Measurements from ENCODE around the gene CYP4B1. TPM values are rescaled to one million over a fixed set of nuclear protein-coding genes. Genes with fewer than 3 reads are reported as not detected.
"Not testable (repeated sequence)": the region's sequence is repeated elsewhere in the genome, so short reads cannot be mapped to it uniquely, and the experiment has no call there.

CYP4B1 gene
- total and polyA plus RNA-seq, 2 donors (not counting 1 experiment from before 2014, with no cell fraction given): not detected

GRCh38 chr1:46857660-46858065, 58.8 kb downstream of the CYP4B1 start:
- CTCF ChIA-PET; H3K9me3 Mint-ChIP-seq (ENCODE audit: insufficient read depth); H3K79me2 ChIP-seq (ENCODE audit: control insufficient read depth, insufficient read depth, low read length); H3K4me1 ChIP-seq (ENCODE audit: control insufficient read depth in 2 of 2, insufficient read depth in 2 of 2, low read length in 2 of 2); H3K4me1 Mint-ChIP-seq; H4K20me1 ChIP-seq (ENCODE audit: control insufficient read depth, insufficient read depth, low read length, poor library complexity, severe bottlenecking); H3K4me3 Mint-ChIP-seq; H3K4me3 ChIP-seq (ENCODE audit: control extremely low read depth in 1 of 5, extremely low read depth in 1 of 5, insufficient read depth in 1 of 5, low read depth in 2 of 5, low read length in 4 of 5); intact Hi-C loops (cut with micrococcal nuclease); H3K4me2 ChIP-seq (replicated peaks; ENCODE audit: low read depth, low read length, poor library complexity, severe bottlenecking); H3K27ac ChIP-seq (ENCODE audit: low read length in 2 of 2); DNase-seq; POLR2A ChIA-PET; H3K9ac ChIP-seq (ENCODE audit: low read length); H3K9me3 ChIP-seq (ENCODE audit: control extremely low read depth in 1 of 3, control insufficient read depth in 2 of 3, insufficient read depth in 1 of 3, low read length in 2 of 3); H3K27ac Mint-ChIP-seq; ATAC-seq (ENCODE audit: low read depth); H3K36me3 ChIP-seq (replicated peaks in 1 of 2; ENCODE audit: control extremely low read depth in 1 of 2, control insufficient read depth in 1 of 2, extremely low read depth in 1 of 2, insufficient read depth in 2 of 2, low read length in 1 of 2); H2AFZ ChIP-seq (ENCODE audit: insufficient read depth, low read depth, low read length, poor library complexity, severe bottlenecking); H3K27me3 ChIP-seq (replicated peaks in 1 of 4; ENCODE audit: control extremely low read depth in 1 of 4, control insufficient read depth in 3 of 4, insufficient read depth in 4 of 4, low read length in 3 of 4): not testable (repeated sequence)
- WGBS (ENCODE audit: insufficient coverage): 50% methylated on average over 5 of the region's 8 CpGs
- H3K27me3 Mint-ChIP-seq: peaks cover 41% of the 10 kb centered on the region

DNA sequence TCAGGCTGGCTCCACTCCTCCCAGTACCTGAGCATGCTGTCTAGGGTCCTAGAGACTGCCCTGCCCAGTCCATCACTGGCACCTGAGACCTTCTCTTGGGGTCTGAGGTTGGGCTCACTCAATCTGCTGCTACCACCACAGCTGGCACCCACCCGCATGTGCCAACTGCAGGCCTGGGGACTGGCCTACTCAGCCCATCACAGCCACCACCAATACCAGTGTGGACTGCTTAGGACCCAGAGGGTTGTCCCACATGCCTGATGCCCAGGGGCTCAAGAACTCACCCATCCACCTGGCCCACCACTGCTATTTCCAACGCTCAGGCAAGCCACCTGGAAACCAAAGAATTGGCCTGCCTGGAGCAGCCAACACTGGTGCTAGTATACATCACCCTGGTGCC, 63.5 kb downstream of the CYP4B1 start:
- H3K9me3 Mint-ChIP-seq (ENCODE audit: insufficient read depth): peaks cover 2% of the 10 kb centered on the region
- ATAC-seq (ENCODE audit: low read depth) (no peak), DNase-seq (no peak)
- no peak overlapping the region for H3K4me3 ChIP-seq (ENCODE audit: control extremely low read depth in 1 of 5, extremely low read depth in 1 of 5, insufficient read depth in 1 of 5, low read depth in 2 of 5, low read length in 4 of 5)
- TF ChIP-seq, protein P1, sequence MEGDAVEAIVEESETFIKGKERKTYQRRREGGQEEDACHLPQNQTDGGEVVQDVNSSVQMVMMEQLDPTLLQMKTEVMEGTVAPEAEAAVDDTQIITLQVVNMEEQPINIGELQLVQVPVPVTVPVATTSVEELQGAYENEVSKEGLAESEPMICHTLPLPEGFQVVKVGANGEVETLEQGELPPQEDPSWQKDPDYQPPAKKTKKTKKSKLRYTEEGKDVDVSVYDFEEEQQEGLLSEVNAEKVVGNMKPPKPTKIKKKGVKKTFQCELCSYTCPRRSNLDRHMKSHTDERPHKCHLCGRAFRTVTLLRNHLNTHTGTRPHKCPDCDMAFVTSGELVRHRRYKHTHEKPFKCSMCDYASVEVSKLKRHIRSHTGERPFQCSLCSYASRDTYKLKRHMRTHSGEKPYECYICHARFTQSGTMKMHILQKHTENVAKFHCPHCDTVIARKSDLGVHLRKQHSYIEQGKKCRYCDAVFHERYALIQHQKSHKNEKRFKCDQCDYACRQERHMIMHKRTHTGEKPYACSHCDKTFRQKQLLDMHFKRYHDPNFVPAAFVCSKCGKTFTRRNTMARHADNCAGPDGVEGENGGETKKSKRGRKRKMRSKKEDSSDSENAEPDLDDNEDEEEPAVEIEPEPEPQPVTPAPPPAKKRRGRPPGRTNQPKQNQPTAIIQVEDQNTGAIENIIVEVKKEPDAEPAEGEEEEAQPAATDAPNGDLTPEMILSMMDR (IDR thresholded peaks at IDR 0.05): no peak
- TF ChIP-seq EZH2 (IDR thresholded peaks at IDR 0.05; ENCODE audit: borderline replicate concordance, insufficient read depth, low read depth, low read length, poor library complexity, severe bottlenecking): no peak
- no peak overlapping the region for H3K27ac Mint-ChIP-seq
- no peaks in the 10 kb centered on the region for H4K20me1 ChIP-seq (ENCODE audit: control insufficient read depth, insufficient read depth, low read length, poor library complexity, severe bottlenecking)
- H3K27me3 ChIP-seq (replicated peaks in 1 of 4; ENCODE audit: control extremely low read depth in 1 of 4, control insufficient read depth in 3 of 4, insufficient read depth in 4 of 4, low read length in 3 of 4): no peaks in the 10 kb centered on the region
- ChIA-PET POLR2A (no interaction called here), CTCF (no interaction called here)
- H3K4me3 Mint-ChIP-seq: no peak overlapping the region
- H3K4me1 ChIP-seq (ENCODE audit: control insufficient read depth in 2 of 2, insufficient read depth in 2 of 2, low read length in 2 of 2): no peaks in the 10 kb centered on the region
- no peak overlapping the region for H3K4me2 ChIP-seq (replicated peaks; ENCODE audit: low read depth, low read length, poor library complexity, severe bottlenecking)
- intact Hi-C loops (cut with micrococcal nuclease): no loop called here
- no peak overlapping the region for H3K9ac ChIP-seq (ENCODE audit: low read length)
- no peaks in the 10 kb centered on the region for H3K4me1 Mint-ChIP-seq
- peaks cover 32% of the 10 kb centered on the region for H3K27me3 Mint-ChIP-seq
- H3K9me3 ChIP-seq (ENCODE audit: control extremely low read depth in 1 of 3, control insufficient read depth in 2 of 3, insufficient read depth in 1 of 3, low read length in 2 of 3): peaks cover 1 to 16% (median 6%) of the 10 kb centered on the region in 3 donors
- H2AFZ ChIP-seq (ENCODE audit: insufficient read depth, low read depth, low read length, poor library complexity, severe bottlenecking): no peak overlapping the region
- H3K79me2 ChIP-seq (ENCODE audit: control insufficient read depth, insufficient read depth, low read length): no peaks in the 10 kb centered on the region
- no peak overlapping the region for H3K27ac ChIP-seq (ENCODE audit: low read length in 2 of 2)
- 97% methylated on average over 2 of the region's 2 CpGs for WGBS (ENCODE audit: insufficient coverage)
- H3K36me3 ChIP-seq (replicated peaks in 1 of 2; ENCODE audit: control extremely low read depth in 1 of 2, control insufficient read depth in 1 of 2, extremely low read depth in 1 of 2, insufficient read depth in 2 of 2, low read length in 1 of 2): no peaks in the 10 kb centered on the region

Other genes with a start within 250 kb of the CYP4B1 start
- gene KNCN, start 247.4 kb upstream of the CYP4B1 start, total RNA-seq: not detected in 2 replicates
- not detected in 2 replicates for gene KNCN, start 247.4 kb upstream of the CYP4B1 start, polyA plus RNA-seq
- gene MKNK1, start 194.8 kb upstream of the CYP4B1 start, total RNA-seq: 69.5 and 73.0 TPM in 2 replicates
- gene MKNK1, start 194.8 kb upstream of the CYP4B1 start, polyA plus RNA-seq: 51.0 and 71.2 TPM in 2 replicates
- 19.2 and 19.3 TPM in 2 replicates for gene MOB3C, start 182.2 kb upstream of the CYP4B1 start, total RNA-seq
- gene MOB3C, start 182.2 kb upstream of the CYP4B1 start, polyA plus RNA-seq: 11.9 and 18.9 TPM in 2 replicates
- 20.8 and 22.0 TPM in 2 replicates for gene ATPAF1, start 130.7 kb upstream of the CYP4B1 start, total RNA-seq
- 12.5 and 18.3 TPM in 2 replicates for gene ATPAF1, start 130.7 kb upstream of the CYP4B1 start, polyA plus RNA-seq
- gene TEX38, start 127.2 kb upstream of the CYP4B1 start, total RNA-seq: not detected in 2 replicates
- gene TEX38, start 127.2 kb upstream of the CYP4B1 start, polyA plus RNA-seq: not detected in 2 replicates
- 90.0 and 98.8 TPM in 2 replicates for gene EFCAB14, start 79.9 kb upstream of the CYP4B1 start, total RNA-seq
- 20.3 and 22.8 TPM in 2 replicates for gene EFCAB14, start 79.9 kb upstream of the CYP4B1 start, polyA plus RNA-seq
- gene CYP4A11, start 142.4 kb downstream of the CYP4B1 start, total RNA-seq: not detected in 2 replicates
- gene CYP4A11, start 142.4 kb downstream of the CYP4B1 start, polyA plus RNA-seq: not detected in 2 replicates
- not detected in 2 replicates for gene CYP4X1, start 224.6 kb downstream of the CYP4B1 start, total RNA-seq
- gene CYP4X1, start 224.6 kb downstream of the CYP4B1 start, polyA plus RNA-seq: not detected in 2 replicates